Activated CD4-positive, alpha-beta T cell treated with anti-CD3 and anti-CD28 coated beads for 48 hours (primary cell): ENCODE data around the gene DDB1.
A peak's percentile ranks its signal among the peaks of the same experiment; 100 is the strongest.
"Not testable (repeated sequence)": the region's sequence is repeated elsewhere in the genome, so short reads cannot be mapped to it uniquely, and the experiment has no call there.

Experiments
- DNase-seq: peaks from one replicate; pipeline ENCODE4 v3.0.0-alpha.2; 2020

The DDB1 gene

GRCh38 chr11:61264795-61265194 lies 68.1 kb downstream of the DDB1 start:
- no peak for DNase-seq

GRCh38 chr11:61264371-61264770 lies 68.5 kb downstream of the DDB1 start:
- no peak for DNase-seq

DNA sequence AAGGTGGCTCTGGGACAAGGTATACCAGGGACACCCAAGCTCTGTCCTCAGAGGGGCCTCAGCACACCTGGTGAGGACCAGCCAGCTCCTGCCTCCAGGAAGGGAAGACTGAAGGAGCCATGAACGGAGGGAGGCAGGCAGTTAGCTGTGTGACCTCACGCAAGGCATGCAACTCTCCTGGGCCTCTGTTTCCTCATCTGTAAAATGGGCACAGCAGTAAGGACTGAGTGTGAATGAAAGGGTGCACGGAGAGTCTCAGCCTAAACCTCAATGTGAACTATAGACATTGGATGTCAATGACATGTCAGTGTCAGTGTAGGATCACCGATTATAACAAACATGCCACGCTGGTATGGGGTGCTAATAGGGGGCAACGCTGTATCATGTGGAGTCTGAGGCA lies 73.5 kb downstream of the DDB1 start:
- DNase-seq = no peak

GRCh38 chr11:61258546-61258945 lies 74.4 kb downstream of the DDB1 start:
- no peak for DNase-seq

- no peak for DNase-seq
These were observed 76.0 kb downstream of the DDB1 start for GRCh38 chr11:61256710-61257482.

GRCh38 chr11:61254403-61255025 lies 78.4 kb downstream of the DDB1 start:
- peak; percentile 77 for DNase-seq

DNA sequence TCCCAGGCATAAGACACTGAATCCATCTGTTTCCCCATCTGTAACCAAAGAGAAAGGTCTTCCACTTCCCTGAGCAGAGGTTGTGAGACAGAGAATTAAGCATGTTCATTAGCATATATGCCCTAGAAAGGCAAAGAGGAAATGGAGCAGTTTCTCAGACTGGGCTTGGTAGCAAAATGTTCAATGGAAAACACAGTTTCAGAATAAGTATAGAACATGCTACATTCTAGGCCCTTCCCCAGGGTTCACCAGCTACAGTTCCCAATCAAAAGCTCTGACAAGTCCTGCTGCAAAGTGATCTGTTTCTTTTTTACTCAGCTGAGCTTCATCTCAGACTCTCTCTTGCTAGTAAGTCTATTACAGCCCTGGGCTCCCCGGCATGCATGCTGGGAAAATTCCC lies 80.6 kb downstream of the DDB1 start:
- DNase-seq = not testable (repeated sequence)

GRCh38 chr11:61250796-61251765 lies 81.8 kb downstream of the DDB1 start:
- not testable (repeated sequence) for DNase-seq
